A673 (cell line): Measurements from ENCODE around the gene CREM.

ENCODE experiments used
- EZH2 ChIP-seq: fragments of 200-600 bp; sonication (generic); IDR thresholded peaks from 2 replicates; pipeline ENCODE4 v1.6.1; 2017; ENCODE audit warnings: borderline replicate concordance, low read depth, mild to moderate bottlenecking, mixed read lengths, antibody characterized with exemption, low read length; ENCODE audit not compliant: poor library complexity, severe bottlenecking
- TF ChIP-seq, protein P1 (sequence below): fragments of 300-800, 200-600 bp; sonication (generic); conservative IDR thresholded peaks from 2 replicates; pipeline ENCODE4 v1.5.1; 2017; ENCODE audit warnings: low read depth, mild to moderate bottlenecking, antibody characterized with exemption, low read length, moderate library complexity, mixed read lengths

- TF ChIP-seq, protein P1, sequence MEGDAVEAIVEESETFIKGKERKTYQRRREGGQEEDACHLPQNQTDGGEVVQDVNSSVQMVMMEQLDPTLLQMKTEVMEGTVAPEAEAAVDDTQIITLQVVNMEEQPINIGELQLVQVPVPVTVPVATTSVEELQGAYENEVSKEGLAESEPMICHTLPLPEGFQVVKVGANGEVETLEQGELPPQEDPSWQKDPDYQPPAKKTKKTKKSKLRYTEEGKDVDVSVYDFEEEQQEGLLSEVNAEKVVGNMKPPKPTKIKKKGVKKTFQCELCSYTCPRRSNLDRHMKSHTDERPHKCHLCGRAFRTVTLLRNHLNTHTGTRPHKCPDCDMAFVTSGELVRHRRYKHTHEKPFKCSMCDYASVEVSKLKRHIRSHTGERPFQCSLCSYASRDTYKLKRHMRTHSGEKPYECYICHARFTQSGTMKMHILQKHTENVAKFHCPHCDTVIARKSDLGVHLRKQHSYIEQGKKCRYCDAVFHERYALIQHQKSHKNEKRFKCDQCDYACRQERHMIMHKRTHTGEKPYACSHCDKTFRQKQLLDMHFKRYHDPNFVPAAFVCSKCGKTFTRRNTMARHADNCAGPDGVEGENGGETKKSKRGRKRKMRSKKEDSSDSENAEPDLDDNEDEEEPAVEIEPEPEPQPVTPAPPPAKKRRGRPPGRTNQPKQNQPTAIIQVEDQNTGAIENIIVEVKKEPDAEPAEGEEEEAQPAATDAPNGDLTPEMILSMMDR = no peak
- TF ChIP-seq EZH2 = no peak
These were observed 58.0 kb downstream of the CREM start for GRCh38 chr10:35184527-35185171.
